ENCODE results near the gene CHSY3.

- TF ChIP-seq CTCF (IDR thresholded peaks at IDR 0.05; ENCODE audit: insufficient read depth, low read depth, low read length), result no peak
- no peak for TF ChIP-seq EZH2 (IDR thresholded peaks at IDR 0.05; ENCODE audit: insufficient read depth, low read length)
Measured at GRCh38 chr5:130102375-130102774, 198.1 kb downstream of the CHSY3 start.
